DMS153 treated with DMSO at 0.1 percent for 48 hours (cell line): ENCODE data around the gene RAD51D.
"Not testable (repeated sequence)": the region's sequence is repeated elsewhere in the genome, so short reads cannot be mapped to it uniquely, and the experiment has no call there.

Experiments
- DNase-seq: peaks from one replicate; lab custom pipeline; 2025; ENCODE audit not compliant: unreplicated experiment; lab: John Stamatoyannopoulos, UW

The RAD51D gene

DNA sequence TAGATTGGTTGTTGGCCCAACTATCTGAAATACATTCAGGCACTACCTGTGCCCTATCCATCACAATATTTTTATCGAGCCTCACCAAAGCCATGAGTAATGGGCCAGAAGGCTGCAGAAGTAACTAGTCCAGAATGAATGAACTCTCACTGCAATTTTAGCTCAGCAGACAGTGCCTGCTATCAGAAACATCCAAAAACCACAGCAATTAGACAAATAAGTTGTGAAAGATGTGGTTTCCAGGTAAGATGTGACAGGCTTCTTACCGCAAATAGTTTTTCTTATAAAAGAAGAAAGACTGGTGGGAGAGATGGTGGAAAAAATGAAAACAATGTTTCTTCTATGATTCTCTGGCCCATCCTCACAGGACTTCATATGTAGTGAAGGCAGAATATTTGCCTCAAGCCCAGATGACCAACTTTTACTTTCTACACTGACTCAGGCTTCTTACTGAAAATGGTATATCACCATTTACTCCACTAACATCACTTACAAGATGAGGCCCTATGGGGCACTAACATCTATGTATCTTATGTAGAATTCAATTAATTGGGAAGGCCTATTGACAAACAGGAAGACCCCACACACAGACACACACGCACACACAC lies 46.4 kb downstream of the RAD51D start:
- DNase-seq, result no peak

DNA sequence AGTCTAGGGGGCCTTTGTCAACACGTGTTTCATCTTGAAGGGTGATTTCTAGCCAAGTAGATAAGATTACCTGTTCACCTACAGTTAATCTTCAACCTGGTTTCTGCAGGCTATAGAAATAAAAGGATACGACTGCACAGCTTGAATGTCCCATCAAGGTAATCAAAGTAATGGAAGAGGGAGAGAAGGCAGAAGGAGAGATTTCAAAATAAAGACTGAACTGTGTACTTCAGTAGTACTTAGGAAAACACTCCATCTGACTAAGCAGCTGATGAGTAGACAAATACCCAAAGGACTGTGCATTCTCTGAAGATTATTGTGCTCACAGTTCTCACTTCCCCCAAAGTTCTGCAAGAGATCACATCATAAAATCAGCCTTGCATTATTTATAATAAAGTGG lies 50.3 kb downstream of the RAD51D start:
- no peak for DNase-seq

DNA sequence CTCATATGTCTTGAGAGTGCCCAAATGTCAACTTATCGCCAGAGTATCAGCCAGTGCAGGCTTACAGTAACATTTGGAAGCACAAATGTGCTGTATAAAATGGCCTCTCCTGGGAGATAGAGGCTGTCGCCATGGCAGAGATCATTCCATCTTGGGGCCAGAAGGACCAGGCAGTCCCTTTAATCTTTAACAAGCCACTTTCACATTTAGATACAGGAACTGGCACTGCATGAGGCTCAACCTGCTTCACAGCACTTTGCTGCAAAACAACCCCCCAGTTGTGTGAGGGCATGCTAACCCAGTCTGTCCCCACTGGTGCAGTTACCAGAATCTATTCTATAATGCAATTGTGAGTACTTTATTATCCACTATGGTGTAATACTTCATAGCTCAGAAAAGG lies 51.4 kb downstream of the RAD51D start:
- no peak for DNase-seq

DNA sequence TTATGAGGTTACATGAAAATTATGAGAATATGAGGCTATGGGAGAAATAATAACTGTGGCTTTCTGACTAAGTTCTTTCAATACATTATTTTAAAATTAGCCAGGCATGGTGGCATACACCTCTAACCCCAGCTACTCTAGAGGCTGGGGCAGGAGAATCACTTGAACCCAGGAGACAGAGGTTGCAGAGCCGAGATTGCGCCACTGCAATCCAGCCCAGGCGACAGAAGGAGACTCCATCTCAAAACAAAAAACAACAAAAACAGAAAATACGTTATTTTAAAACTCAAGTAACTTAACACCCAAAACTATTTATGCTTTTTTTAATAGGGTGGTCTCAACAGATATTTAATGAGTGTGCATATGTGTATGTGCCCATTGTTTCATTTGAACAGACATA lies 53.8 kb downstream of the RAD51D start:
- DNase-seq, result no peak

DNA sequence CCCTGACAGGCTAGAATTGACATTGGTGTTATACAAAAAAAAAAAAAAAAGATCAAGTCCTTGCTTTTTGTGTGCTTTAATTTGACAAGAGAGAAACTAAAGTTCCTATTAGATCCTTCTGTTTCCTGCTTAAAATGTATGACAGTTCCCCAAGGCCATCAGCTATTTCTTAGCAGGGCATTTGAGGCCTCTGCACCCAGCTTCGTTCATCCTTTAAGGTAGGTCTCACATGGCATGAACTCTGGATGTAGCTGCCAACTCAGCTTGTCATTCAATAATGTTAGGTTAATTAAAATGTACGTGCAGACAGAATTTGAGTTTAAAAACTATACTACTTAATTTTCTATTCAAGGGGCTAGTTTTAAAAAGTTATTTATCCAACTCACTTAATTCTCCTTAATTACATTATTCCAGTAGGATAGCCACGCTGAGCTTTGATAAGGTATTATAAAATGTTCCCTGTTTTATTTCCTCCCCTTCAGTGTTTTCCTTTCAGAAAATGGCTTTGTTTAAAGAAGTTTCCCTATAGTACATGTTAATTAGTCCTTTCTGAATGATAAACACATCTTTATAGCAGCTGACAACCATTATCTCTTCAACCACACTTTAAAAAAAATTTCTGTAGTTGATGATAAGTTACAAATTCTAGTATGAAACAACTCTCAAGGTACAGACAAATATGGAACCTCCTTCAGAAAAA lies 55.0 kb downstream of the RAD51D start:
- DNase-seq, result no peak

DNA sequence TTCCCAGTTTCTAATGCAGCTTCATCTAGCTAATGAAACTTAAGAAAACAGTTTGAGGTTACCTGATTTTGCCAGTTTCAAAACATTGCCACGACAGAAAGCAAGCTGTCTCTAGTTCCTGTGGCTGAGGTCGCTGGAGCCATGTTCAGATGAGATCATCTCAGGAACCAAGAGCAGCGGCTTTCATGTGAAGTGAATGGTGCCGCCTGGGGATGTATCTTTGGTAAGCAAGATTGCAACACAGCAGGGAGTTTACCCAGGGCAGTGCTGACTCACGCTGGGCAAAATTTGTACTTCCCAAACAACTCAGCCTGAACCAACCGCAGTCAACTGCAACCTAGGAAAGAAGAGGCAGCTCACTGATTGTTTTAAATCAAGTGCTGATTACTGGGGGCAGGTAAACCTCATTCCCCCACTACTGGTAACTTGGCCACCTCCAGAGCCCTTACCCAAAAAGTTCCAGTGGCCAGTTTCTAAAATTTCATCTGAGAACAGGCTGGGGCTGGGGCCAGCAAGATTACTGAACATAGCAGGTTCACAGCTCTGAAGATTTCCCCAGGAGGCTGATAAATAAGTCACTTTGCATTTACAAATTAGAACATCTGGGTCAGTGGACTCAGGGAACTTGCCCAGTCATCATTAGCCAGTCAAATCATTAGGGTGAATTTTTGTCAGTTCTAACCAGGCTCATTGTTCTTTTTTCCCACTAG lies 56.0 kb downstream of the RAD51D start, which contains the start of gene RFFL:
RFFL (minus strand) TSS at position 194 of the 710 bp plus-strand sequence. CDS start 37,154 bp downstream, outside the sequence.
- peak; percentile 53 for DNase-seq

DNA sequence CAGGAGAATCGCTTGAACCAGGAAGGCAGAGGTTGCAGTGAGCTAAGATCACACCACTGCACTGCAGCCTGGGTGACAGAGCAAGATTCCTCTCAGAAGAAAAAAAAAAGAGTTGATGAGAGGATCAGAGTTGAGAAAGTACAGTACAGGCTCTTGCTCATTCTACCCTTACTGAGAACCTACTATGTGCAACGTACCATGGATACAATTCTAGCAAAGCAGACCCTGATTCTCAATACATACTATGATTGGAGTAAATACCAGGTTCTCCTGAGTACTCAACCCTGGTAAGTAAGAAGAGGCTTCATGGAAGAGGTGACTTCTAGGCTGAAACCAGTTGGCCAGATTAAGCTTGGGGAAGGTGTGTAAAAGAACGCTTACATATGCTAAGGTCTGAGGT lies 57.4 kb downstream of the RAD51D start:
- DNase-seq, result no peak

DNA sequence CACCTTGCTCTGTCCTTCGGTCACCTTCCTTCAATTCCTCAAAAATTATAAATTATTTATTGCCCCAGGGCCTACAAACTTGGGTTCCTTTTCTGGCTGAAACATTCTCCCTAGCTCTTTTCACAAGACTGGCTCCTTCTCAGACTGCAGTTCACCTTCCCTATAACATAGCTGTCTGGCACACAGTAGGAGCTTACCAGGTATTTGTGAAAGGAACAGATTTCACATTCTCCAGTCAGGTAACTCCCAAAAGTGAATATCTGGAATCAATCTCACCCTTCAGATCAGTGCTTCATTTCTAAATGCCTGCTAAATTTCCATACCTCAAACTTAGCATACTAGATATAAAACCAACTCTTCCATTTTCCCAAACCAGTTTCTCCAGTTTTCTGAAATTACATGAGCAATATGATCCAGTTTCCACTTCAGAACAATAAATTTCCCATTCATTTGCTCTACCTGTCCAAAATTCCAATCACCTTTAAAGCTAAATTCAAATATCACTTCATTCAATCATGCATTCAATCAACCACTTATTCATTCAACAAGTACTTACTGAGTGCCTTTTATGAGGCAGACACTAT lies 62.2 kb downstream of the RAD51D start:
- DNase-seq, result no peak

DNA sequence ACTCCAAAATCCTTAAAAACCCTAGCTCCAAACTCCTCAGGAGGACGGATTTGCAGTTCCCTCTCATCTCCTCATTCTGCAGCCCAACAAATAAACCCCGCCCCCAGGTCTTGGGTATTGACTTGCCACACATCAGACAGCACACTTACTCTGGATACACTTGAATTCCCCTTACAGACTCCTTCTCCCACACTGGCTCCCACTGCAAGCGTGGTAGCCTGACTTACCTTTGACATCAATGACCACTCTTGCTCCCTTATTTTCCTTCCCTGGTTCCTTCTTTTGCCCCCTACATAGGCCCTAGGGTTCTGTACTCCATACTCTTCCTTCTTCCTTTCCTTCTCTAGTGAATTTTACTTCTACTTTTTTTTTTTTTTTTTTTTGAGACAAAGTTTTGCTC lies 63.6 kb downstream of the RAD51D start:
- DNase-seq, result no peak

DNA sequence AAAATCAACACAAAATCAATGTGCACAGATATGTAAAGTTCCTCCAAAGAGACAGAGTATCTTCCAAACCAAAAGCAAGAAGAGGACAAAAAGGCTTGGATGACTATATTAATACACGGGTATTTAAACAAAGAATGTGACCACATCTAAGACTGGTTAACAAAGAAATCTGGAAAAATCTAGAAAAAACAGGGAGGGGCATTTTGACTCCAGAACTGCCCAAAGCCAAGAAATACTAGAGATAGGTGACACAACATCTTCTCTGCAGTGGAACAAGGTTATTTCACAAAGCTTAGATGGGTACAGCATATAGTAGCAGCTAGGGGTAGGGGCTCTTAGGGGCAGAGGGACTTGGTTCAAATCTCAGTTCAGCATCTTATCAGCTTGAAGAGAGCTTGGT lies 66.5 kb downstream of the RAD51D start:
- no peak for DNase-seq

DNA sequence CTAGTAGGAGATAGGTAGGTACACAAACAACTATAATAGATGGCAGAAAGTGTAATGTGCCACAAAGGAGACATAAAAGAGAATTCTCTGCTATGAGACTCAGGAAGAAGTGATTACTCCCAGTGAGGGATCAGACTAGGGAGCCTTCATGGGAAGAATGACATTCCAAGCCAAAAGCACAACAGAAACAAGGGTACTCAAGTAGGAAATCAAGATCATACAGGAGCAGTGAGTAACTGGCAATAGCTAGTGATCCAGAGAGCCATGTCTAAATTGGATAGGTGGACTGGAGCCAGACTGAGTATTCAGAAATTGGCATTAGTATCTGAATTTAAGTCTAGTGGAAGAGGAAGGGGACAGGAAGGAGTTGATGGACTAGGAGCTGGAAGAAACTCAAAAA lies 66.9 kb downstream of the RAD51D start:
- no peak for DNase-seq

DNA sequence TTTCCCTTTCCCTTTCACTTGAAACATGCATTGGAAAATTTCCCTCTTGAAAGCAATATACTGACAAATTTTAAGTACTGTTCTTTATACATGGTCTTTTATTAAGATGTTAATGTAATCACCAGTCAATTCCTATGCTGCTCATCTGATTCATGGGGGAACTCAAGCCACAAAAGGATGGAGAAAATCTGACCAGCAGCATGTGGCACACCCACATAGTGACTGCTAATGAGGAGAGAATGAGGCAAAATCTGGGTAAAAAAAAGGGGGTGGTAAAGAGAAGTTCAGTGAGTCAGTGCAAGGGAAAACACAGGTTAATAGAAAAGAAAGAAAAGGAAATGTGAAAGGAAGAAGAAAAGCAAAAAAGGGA lies 67.4 kb downstream of the RAD51D start:
- DNase-seq, result no peak

DNA sequence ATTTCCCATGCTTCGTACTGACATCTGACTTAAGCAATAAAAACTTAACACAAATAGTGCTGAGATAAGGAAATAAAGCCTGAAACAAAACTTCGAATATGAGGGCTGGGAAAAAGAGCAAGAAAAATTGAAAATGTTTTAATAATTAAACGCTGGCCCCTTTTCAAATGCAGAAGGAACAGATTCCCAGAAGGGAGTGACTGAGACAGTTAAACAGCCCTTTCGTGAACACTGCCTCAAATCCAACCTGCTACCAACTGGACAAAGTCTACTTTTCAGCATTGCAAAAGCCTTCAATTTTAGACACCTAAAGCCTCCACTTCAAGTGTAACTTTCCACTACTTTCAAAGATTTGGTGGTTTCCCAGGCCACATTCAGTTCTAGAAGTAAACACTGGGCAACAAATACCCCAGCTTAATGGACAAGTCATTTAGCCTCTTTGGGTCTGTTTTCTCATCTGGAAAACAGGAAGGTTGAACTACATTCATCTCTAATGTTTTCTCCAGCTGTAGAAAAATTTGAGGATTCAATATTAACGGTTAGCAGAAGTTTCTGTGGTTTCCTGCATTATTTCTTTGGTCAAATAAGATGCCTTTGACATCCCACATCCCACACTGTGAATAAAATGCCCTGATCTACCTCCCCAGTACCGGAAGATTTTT lies 68.0 kb downstream of the RAD51D start:
- DNase-seq, result no peak

DNA sequence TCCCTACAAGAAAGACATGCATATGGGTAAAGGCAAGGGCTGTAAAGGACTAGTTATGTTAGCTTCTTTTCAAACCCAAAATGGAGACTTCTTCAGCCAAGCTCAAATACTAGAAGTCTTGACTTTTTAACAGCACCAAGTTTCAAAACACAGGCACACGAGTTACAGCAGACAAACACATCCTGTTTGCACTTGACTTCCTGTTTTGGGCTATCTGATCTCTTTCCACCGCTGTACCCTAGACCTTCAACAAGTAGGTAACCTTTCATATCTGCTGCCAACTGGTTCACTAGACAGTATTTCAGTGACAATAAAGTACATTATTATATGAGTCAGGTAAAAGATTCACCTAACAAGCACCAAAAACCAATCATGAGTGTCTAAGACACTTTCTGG lies 68.5 kb downstream of the RAD51D start:
- peak; percentile 6 for DNase-seq

DNA sequence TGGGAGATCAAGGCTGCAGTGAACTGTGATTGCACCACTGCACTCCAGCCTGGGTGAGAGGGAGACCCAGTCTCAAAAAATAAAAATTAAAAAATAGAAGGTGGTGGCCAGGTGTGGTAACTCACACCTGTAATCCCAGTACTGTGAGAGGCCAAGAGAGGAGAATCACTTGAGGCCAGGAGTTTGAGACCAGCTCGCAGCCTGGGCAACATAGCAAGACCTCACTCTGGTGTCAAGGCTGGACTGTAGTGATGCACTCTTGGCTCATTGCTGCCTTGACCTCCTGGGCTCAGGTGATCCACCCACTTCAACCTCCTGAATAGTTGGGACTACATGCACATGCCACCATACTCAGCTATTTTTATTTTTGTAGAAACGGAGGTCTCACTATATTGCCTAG lies 69.5 kb downstream of the RAD51D start:
- DNase-seq, result no peak

DNA sequence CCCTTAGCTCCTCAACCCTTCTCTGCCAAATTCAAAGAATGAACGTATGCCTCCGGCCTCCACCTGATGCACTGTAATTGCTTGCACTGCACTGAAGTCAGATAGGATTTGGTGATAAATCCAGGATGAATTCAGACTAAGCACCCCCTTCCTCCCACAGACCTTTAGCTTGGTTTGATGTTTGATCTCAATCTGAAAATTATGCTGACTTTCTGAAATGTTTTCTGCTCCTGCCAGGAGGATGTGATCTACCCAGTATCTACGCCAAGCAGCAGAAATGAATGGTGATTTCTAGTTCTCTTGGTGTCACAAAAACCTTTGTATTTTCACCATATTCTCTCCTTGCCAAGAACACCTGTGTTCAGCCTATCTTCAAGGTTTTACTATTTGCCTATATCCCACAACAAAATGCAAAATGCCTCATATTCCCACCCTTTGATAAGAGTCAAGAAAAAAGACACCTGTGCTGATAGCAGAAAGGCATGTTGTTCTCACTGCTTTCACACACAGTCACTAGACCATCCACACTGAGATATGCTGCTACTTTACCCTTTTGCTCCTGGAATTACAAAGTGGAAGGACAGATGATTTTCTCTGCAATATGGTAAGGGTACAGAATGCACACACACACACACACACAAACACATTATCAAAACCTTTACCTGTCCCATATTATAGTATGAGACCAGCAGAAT lies 70.8 kb downstream of the RAD51D start:
- no peak for DNase-seq

DNA sequence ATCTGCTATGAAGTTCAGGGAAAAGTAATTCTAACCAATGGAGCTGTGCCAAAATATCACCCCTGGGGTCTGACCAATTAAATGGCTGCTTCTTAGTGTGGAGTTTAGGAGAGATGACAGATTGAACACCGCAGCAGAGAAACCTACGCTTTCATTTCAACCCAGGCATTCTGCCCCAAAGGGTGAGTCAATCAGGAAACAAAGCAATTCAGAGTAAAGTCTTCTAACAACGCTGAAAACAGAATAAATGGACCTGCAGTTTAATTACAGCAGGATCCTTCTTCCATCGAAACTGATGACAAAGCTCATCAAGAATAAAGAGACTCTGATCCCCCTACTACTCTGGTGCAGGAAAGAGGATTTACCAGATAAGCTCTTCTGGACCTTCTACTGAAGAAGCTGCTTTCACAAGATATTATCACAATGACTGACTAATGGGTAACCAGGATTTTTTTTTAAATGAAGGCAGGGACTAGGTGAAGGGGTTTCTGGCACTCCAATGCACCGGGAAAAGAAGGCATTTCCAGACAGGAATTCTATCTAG lies 72.8 kb downstream of the RAD51D start:
- DNase-seq, result no peak

DNA sequence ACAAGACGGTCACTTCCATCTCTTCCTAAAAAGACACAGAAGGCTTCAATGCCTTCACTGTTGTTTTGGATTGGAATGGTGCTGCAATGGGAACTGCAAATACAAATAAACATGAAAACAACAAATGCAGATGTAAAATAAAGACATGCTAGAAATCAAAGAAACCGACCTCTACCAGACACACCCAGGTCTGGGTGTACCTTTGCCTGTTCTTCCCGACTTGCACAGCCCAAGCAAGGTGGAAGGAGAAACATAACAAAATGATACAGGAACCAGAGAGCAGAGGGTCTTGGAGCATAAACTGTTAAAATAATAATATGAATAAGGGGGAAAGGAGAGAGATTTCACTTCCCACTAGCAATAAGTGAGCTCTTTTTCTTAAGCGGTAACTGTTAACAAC lies 73.4 kb downstream of the RAD51D start:
- DNase-seq, result no peak

DNA sequence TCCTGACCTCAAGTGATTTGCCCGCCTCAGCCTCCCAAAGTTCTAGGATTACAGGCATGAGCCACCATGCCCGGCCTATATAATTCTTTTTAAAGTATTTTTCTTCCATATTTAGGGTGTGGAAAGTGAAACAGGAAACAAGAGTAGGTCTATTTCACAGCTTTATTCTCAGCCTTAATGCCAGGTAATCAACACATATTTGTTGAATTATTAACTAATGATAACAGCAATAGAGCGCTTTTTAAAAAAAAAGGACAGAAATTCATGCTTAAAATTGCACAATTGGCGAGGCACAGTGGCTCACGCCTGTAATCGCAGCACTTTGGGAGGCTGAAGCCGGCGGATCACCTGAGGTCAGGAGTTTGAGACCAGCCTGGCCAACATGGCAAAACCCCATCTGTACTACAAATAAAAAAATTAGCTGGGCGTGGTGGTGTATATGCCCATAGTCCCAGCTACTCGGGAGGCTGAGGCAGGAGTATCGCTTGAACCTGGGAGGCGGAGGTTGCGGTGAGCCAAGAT lies 74.1 kb downstream of the RAD51D start:
- not testable (repeated sequence) for DNase-seq

DNA sequence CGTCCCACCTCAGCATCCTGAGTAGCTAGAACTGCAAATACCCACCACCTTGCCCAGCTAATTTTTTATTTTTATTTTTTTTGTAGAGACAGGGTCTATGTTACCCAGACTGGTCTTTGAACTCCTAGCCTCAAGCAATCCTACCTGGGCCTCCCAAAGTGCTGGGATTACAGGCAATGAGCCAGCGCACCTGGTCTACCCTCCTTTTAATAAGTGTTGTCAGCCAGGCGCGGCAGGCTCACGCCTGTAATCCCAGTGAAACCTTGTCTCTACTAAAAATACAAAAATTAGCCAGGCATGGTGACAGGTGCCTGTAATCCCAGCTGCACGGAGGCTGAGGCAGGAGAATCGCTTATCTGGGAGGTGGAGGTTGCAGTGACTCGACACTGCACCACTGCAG lies 75.5 kb downstream of the RAD51D start:
- no peak for DNase-seq
